NCI-H345 (cell line): ENCODE results near the gene MED25.
"Not testable (repeated sequence)": the region's sequence is repeated elsewhere in the genome, so short reads cannot be mapped to it uniquely, and the experiment has no call there.

Source experiments
- DNase-seq: peaks from one replicate; lab custom pipeline; 2025; lab: John Stamatoyannopoulos, UW

Gene MED25

DNA sequence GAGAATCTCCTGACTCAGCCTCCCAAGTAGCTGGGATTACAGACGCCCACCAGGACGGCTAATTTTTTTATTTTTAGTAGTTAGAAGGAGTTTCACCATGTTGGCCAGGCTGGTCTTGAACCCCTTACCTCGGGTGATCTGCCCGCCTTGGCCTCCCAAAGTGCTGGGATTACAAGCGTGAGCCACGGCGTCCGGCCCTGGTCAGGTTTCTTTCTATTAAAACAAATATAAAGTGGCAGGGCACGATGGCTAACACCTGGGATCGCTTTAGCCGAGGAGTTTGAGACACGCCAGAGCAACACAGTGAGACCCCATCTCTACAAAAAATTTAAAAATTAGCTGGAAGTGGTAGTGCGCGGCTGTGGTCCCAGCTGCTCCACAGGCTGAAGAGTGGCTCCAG is 1.5 kb upstream of the MED25 start:
- no peak for DNase-seq

DNA sequence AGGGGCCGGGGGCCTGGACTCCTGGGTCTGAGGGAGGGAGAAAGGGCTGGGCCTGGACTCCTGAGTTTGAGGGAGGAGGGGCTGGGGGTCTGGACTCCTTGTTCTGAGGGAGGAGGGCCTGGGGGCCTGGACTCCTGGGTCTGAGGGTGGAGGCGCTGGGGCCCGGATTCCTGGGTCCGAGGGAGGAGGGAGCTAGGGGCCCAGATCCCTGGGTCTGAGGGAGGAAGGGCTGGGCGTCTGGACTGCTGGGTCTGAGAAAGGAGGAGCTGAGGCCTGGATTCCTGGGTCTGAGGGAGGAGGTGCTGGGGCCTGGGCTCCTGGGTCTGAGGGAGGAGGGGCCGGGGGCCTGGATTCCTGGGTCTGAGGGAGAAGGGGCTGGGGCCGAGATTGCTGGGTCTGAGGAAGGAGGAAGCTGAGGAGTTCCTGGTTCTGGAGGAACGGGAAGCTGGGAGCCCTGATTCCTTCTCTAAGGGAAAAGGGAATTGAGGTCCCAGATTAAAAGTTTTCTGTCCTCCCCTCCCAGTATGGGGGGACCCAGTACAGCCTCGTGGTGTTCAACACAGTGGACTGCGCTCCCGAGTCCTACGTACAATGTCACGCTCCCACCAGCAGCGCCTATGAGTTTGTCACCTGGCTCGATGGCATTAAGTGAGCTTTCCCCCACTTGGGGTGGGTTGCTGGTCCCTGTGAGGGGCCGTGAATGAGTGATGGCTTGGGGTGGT is 721 bp downstream of the MED25 start:
- DNase-seq = peak; percentile 22

DNA sequence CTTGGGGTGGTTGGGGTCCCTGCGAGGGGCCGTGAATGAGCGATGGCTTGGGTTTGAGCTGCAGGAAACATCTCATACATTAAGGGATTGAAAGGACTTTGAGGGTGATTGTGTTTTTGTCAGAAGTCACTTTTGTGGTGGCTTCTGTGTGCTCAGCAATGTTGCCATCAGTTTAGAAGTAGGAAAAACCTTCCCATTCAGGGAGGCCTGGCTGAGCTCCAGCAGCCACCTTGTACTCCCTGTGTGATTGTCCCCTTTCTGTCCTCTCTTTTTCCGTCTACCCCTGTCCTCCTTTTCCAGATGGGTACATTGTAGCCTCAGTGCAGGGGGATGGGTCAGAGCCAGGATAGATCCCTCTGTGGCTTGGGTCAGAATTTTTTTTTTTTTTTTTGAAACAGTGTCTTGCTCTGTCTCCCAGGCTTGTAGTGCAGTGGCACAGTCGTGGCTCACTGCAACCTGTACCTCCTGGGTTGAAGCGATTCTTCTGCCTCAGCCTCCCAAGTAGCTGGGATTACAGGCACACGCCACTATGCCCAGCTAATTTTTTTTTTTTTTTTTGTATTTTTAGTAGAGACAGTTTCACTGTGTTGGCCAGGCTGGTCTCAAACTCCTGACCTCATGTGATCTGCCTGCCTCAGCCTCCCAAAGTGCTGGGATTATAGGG is 1.5 kb downstream of the MED25 start:
- DNase-seq = not testable (repeated sequence)

DNA sequence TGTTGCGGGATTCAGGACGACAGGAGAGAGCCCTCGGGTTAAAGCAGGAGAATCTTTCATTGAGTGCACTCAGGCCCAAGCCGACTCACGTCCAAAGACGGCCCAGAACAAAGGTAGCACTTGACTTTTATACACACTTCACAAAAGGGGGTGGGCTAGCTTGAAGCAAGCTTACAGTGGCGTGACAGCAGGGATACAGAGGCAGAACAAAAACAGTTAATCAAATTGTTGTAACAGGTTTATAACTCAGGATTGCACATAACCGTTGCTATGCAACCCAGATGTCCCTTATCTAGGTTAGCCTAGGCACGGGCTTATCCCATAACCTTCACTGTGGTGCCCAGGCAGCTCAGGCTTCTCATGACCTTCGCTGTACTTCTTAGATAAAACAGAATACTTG is 2.0 kb downstream of the MED25 start:
- peak; percentile 83 for DNase-seq

DNA sequence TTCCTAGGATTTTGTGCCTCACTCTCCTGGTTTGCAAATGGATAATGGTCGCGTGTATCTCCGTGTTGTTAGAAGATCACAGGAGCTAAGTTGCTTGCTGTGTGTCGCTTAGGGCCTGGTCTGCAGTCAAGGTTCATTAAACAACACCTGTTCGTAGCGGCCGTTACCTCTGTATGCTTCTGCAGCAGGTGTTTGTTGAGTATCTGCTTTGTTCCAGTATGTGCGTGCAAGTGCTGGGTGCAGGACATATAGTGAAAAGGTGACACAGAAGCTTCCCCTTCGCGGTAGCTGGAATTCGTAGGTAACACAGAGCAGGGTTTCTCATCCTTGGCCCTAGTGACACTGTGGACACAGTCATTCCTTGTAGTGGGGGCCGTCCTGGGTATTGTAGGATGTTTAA is 5.4 kb downstream of the MED25 start:
- DNase-seq = peak; percentile 84

DNA sequence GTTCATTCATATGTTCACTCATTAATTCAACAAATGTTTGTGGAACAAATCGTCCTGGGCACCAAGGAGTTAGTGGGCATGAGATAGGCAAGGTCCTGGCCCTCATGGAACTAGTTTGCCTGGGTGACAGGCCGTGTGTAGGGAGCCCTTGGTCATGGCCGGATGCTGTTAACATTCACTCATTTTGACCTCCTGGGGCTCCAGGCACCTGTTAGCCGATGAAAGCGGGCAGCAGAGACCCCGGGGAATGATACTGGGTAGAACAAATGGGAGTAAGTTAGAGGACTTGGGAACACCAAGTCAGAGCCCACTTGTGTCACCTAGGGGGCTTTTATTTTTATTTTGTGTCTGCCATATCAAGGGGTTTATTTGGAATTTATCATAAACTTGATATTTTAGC is 6.6 kb downstream of the MED25 start:
- DNase-seq = no peak

DNA sequence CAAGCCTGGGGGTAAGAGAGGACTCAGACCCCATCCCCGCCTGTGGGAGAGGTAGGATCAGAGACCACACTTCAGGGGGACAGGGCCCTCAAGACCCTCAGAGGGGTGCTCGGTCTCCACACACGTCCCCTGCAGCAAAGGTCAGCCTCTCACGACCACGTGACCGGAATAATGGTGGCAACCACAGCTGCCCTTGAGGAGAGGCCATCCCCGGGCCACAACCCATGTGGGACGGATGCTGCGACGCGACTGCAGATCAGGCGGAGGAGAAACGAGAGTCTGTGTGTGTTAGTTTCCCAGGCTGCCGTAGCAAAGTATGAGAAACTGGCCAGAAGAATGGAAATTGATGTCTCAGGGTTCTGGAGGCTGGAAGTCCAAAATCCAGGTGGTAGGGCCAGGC is 8.9 kb downstream of the MED25 start:
- DNase-seq = no peak

DNA sequence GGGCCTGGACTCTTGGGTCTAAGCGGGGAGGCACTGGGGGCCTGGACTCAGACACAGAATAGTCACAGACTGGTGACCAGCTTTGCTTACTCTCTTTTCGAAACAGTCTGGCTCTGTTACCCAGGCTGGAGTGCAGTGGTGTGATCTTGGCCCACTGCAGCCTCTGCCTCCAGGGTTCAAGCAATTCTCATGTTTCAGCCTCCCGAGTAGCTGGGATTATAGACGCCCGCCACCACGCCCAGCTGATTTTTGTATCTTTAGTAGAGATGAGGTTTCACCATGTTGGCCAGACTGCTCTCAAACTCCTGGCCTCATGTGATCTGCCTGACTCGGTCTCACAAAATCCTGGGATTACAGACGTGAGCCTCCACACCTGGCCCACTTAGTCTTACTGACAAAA is 11.1 kb downstream of the MED25 start:
- no peak for DNase-seq

DNA sequence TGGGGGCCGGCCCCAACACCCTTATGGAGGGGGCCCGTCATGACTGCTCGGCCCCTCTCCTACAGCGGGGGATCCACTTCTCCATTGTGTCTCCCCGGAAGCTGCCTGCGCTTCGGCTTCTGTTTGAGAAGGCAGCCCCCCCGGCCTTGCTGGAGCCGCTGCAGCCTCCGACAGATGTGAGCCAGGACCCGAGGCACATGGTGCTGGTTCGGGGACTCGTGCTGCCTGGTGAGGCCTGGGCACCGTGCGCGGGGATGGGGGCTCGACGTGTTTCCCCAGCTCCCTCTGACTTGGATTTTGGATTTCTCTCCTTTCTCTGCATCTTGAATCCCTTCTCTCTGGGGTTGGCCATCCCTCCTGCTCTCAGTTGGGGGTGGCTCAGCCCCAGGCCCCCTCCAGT is 11.6 kb downstream of the MED25 start:
- no peak for DNase-seq

DNA sequence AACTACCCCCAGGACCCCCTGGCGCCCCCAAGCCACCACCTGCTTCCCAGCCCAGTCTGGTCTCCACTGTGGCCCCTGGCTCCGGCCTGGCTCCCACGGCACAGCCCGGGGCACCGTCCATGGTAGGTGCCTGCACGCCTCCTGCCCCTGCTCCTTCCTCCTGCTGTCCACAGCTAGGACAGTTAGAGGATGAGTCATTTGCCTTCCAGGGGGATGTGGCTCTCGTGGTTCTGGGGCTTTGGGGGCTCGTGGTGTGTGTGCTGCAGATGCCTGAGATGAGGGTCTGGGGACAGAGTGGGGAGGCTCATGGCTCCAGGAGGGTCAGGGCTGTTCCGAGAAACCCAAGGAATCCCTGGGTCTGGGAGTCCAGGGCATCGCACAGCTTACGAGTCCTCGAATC is 12.7 kb downstream of the MED25 start:
- DNase-seq = no peak

DNA sequence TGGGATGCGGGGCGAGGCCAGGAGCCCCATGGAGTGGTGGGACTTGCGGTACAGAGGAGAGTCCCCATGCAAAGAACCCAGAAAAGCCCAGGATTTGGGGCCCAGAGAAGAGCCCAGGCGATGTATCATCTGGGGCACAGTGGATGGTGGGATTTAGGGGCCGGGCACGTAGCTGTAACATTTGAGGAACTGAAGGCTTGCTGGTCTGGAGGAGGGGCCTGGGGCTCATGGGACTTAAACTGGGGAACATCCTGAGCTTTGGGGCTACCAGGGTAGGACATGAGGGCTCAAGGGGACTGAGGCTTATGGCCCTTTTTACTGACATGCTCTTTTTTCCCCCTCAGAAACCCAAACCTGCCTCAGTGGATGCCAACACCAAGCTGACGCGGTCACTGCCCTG is 13.5 kb downstream of the MED25 start:
- no peak for DNase-seq

DNA sequence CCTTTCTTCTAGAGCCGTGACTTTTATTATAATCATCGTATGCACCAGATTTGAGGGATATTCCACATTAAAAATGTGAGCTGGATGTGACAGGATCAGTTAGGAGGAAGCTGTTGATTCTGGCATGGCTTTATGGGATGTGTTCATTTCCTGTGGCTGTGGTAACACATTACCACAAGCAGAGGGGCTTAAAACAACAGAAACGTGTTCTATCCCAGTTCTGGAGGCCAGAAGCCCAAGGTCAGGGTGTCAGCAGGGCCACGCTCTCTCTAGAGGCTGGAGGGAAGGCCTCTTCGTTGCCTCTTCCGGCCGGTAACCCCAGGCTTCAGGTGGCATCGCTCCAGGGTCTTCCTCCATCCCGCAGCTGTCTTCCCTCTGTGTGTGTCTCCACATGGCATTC is 14.5 kb downstream of the MED25 start:
- DNase-seq = no peak

DNA sequence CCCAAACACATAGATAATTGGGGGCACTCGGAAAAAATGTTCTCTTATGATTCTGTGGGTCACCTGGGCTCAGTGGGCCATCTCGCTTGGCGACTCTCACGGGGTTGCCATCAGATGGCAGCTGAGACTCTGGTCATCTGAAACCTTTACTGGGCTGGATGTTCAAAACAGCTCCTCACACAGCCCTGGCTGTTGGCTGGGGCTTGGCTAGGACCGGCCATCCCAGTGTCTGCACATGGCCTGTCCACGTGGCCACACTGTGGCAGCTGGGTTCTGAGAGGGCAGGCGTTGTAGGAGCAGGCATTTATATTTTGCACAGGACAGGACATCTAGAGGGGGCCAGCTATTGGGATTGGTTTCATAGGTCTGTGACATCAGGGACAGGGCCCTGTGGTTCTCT is 15.5 kb downstream of the MED25 start:
- DNase-seq = no peak

DNA sequence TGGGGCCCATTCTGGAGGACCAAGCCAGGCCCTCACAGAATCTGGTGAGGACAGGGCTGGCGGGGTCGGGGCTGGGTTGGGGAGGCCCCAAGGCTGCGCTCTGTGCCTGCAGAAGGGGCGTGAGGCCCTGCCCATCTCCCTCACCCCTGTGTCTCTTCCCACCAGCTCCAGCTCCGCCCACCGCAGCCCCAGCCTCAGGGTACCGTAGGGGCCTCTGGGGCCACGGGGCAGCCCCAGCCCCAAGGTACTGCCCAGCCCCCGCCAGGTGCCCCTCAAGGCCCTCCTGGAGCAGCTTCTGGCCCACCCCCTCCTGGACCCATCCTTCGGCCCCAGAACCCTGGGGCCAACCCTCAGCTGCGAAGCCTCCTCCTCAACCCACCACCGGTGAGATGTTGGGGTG is 17.5 kb downstream of the MED25 start:
- no peak for DNase-seq

DNA sequence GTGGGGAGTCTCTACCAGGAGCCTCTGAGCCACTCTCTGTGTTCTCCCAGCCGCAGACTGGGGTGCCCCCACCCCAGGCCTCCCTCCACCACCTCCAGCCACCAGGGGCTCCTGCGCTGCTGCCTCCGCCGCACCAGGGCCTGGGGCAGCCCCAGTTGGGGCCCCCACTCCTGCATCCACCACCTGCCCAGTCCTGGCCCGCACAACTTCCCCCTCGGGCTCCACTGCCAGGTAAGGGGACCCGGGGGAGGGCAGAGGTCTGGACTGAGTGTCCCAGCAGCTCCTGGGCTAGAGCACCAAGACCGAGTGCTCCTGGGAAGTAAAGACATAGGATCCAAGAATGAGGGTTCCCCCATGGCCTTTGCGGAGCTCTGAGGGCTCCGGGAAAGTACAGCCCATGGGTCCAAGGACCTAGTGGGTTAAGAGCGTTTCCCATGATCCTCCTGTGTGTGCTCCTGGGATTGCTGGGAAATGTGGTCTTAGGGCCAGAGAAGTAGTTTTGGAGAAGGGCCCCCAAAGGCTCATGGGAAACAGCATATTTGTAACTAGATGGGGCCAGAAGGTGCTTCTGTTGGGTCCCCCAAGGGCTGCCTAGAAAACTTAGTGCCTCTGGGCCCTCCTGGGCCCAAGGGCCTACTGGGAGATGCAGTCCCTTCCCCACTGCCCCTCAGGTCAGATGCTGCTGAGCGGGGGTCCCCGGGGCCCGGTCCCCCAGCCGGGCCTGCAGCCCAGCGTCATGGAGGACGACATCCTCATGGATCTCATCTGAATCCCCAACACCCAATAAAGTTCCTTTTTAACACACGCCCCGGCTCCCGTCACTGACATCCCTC is 18.3 kb downstream of the MED25 start:
- no peak for DNase-seq

DNA sequence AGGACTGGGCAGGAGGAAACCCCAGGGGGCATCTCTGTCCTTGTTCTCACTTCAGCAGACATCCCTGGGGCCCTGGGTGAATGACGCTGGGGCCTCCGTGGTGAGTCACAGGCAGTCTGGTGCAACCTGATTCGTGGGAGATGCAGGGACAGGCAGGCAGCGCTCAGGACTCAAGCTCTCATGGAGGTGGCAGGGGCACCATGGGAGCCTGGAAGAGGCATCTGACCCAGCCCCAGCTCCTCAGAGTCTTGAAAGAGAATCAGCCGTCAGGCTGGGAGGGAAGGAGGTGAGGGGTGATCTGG is 18.9 kb downstream of the MED25 start:
- no peak for DNase-seq

DNA sequence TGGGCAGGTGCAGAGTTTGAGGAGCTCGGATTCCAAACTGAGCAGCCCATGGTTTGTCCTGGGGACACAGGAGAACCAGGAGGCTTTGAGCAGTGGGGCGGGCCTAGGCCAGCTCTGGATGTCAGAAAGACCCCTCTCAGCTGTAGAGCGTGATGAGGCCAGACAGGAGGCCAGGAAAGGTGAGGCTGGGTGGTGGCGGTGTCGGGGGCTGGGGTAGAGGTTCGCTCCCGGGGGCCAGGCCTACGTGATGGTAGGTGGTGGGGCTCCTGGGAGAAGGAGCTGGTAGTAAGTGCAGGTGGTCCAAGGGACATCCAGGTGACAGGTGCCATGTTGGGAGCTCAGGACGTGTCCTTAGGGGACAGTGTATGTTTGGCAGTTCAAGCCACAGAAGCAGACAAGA is 19.3 kb downstream of the MED25 start:
- DNase-seq = no peak

DNA sequence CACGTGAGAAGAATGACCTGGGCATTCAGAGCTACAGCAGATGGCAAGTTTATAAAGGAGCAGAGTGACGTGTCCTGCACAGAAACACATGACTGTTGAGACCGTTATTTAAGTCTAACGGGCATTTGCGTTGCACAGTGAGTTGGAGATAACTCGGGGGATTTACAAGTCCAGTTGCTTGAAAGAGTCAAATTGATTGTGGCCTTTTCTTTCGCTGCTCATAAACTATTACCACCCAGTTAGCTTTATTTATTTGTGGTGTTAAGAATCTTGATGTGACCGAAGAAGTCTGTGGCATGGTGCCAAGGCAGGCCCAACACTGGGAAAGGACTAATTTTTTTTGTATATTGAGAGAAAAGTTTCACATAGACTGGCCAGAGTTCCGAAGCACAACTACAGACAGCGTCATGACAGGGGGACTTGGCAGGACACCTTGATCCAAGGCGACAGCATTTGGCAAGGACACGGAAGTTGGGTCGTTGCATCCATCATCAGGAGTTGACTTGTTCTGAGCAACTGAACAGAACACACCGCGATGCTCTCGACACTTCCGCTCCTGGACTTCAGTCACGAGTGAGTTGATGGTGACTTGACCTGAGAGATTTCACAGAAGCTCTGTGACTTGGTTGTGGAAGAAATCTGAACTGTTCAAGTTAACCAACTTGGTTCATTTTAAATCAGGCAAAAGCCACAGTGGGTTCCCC is 20.9 kb downstream of the MED25 start:
- no peak for DNase-seq

DNA sequence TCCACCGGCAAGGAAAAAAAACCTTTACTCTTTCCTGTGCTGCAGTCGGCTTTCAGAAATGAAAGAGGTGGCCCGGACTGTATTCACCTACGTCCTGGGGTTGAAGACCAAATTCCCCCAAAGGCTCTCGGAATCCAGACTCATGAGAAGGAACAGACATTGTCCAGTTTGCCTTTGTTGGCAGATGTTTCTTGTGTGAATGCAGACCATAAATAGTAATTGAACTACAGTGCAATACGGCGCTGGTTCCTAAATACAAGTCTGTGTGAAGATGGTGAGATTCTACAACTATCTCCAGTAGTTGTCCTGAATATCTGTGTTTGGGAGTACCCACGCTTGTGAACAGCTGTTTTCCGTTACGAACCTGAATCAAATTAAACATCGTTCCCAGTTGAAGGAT is 21.6 kb downstream of the MED25 start:
- DNase-seq = no peak

DNA sequence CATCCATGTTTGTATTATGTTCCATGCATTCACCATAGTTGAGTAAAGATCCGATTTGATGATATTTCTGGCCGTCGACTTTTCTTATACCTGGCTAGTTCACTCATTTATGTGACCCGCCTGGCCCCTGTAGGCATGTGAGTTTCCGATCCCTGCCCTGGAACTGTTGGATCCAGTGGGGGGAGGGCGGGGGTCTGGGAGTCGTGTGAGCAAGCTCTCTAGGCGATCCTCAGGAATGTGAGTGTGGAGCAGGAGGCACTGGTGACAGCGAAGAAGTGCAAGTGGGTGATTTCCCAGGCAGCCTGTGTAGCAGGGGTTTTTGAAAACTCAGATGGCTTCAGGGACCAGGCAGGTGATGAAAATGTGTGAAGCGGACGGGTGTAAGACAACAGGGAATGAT is 22.2 kb downstream of the MED25 start:
- no peak for DNase-seq

DNA sequence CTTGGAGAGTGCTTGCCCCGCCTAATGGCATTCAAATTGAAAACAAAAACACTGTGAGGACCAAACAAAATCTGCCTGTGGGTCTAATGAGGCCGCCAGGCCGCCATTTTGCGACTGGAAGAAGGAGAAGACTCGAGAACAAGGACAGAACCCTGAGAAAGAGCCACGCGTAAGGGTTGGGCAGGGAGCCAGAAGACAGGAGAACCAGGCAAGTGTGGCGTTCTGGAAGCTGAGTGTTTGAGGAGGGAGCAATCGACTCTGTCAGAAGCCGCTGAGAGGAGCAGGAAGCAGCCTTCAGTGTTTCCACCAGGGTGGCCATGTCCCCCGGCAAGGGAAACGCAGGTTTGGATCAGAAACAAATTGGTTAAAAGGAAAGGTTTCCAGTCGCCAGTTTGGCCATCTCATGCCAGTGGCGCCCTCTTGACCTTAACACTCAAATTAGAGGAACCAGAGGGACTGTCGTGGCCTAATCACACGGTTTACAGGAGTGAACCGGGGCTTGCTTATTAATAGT is 22.7 kb downstream of the MED25 start:
- DNase-seq = no peak

DNA sequence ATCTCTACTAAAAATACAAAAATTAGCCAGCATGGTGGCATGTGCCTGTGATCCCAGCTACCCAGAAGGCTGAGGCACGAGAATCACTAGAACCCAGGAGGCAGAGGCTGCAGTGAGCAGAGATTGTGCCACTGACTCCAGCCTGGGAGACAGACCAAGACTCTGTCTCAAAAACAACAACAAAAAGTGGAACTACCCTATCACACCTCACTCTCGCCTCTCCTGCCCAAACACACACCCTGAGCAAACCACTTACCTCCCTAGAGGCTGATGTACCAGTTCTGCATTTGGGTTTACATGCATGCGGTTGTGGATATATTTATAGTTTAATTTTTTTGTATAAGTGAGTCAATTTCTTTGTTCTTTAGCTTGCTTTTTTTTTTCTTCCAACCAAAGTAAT is 25.2 kb downstream of the MED25 start:
- no peak for DNase-seq
